NB4 (cell line): Measurements from ENCODE around the gene TNNT3.

Experiments
- DNase-seq: peaks from one replicate; pipeline ENCODE4 v3.0.0; 2010; ENCODE audit warnings: low read depth
- H3K4me3 ChIP-seq: one replicate; pipeline ENCODE4 v1.5.1; 2011; ENCODE audit warnings: mild to moderate bottlenecking, low read depth, low read length, moderate library complexity
- CTCF ChIP-seq: IDR thresholded peaks from one replicate; pipeline ENCODE4 v1.5.1; 2012; ENCODE audit warnings: low read depth, low read length
- MAX ChIP-seq: IDR thresholded peaks from 2 replicates; pipeline ENCODE4 v1.6.1; 2011; ENCODE audit warnings: low read depth, low read length
- MYC ChIP-seq: IDR thresholded peaks from 2 replicates; pipeline ENCODE4 v1.6.1; 2011; ENCODE audit warnings: low read depth, low read length
- POLR2A ChIP-seq: IDR thresholded peaks from 2 replicates; pipeline ENCODE4 v1.6.1; 2011; ENCODE audit warnings: mild to moderate bottlenecking; ENCODE audit not compliant: insufficient read length; ENCODE audit errors: extremely low read depth

The TNNT3 gene

GRCh38 chr11:1919391-1920127 lies at the start of gene TNNT3:
TSS of gene TNNT3 (plus strand) at chr11:1919703. CDS start at chr11:1922875, 3,172 bp downstream.
- no peak for TF ChIP-seq CTCF
- no peak for TF ChIP-seq MAX
- TF ChIP-seq POLR2A: no peak
- no peak for TF ChIP-seq MYC

GRCh38 chr11:1870326-1870696 lies 49.2 kb upstream of the TNNT3 start:
- TF ChIP-seq MAX (no peak), POLR2A (no peak), MYC (no peak), CTCF (no peak)
- H3K4me3 ChIP-seq: no peak overlapping the region
- no peak for DNase-seq

More at GRCh38 chr11:1919391-1920127, at the start of gene TNNT3:
- H3K4me3 ChIP-seq: no peak within 1 kb of the TSS
- no peak for DNase-seq

- H3K4me3 ChIP-seq: no peak overlapping the region
- TF ChIP-seq POLR2A (no peak), CTCF (no peak), MYC (no peak), MAX (no peak)
- DNase-seq: peak; percentile 46
Observed at GRCh38 chr11:1870721-1871466, 48.6 kb upstream of the TNNT3 start.

GRCh38 chr11:1871531-1871930 lies 48.0 kb upstream of the TNNT3 start:
- H3K4me3 ChIP-seq: no peak overlapping the region
- DNase-seq: no peak
- no peak for TF ChIP-seq MYC
- no peak for TF ChIP-seq POLR2A
- no peak for TF ChIP-seq CTCF
- TF ChIP-seq MAX: no peak

GRCh38 chr11:1872267-1872985 lies 47.1 kb upstream of the TNNT3 start:
- TF ChIP-seq MYC (no peak), MAX (no peak), POLR2A (no peak), CTCF (no peak)
- no peak for DNase-seq
- H3K4me3 ChIP-seq: no peak overlapping the region
